DMS79 treated with DMSO at 0.1 percent for 48 hours (cell line): ENCODE measurements around the gene CMC1.
"Not testable (repeated sequence)": the region's sequence is repeated elsewhere in the genome, so short reads cannot be mapped to it uniquely, and the experiment has no call there.

Experiments used
- DNase-seq: peaks from one replicate; lab custom pipeline; 2025; lab: John Stamatoyannopoulos, UW

CMC1 gene

GRCh38 chr3:28241221-28242160, at the start of gene CMC1:
TSS of gene CMC1 (plus strand) at chr3:28241619. CDS start at chr3:28241794, 175 bp downstream.
- DNase-seq = peak; percentile 80

- no peak for DNase-seq
These were observed 43.3 kb upstream of the CMC1 start for GRCh38 chr3:28198161-28198560.

- DNase-seq = no peak
These were observed 42.4 kb upstream of the CMC1 start for GRCh38 chr3:28198974-28199373.

- not testable (repeated sequence) for DNase-seq
These were observed 41.8 kb upstream of the CMC1 start for GRCh38 chr3:28199643-28200042.

GRCh38 chr3:28200366-28200848, 41.0 kb upstream of the CMC1 start:
- DNase-seq = not testable (repeated sequence)

GRCh38 chr3:28206479-28206878, 34.9 kb upstream of the CMC1 start:
- no peak for DNase-seq

- no peak for DNase-seq
These were observed 34.3 kb upstream of the CMC1 start for GRCh38 chr3:28207000-28207733.

GRCh38 chr3:28210968-28211713, 30.3 kb upstream of the CMC1 start:
- DNase-seq = no peak

GRCh38 chr3:28212681-28213080, 28.7 kb upstream of the CMC1 start:
- DNase-seq = no peak

GRCh38 chr3:28215407-28215806, 26.0 kb upstream of the CMC1 start:
- no peak for DNase-seq

GRCh38 chr3:28218071-28218916, 23.1 kb upstream of the CMC1 start:
- DNase-seq = no peak

- DNase-seq = no peak
These were observed 22.6 kb upstream of the CMC1 start for GRCh38 chr3:28218917-28219198.

GRCh38 chr3:28224430-28224829, 17.0 kb upstream of the CMC1 start:
- DNase-seq = no peak

- no peak for DNase-seq
These were observed 15.4 kb upstream of the CMC1 start for GRCh38 chr3:28226020-28226419.

GRCh38 chr3:28228623-28229022, 12.8 kb upstream of the CMC1 start:
- no peak for DNase-seq

- DNase-seq = no peak
These were observed 8.8 kb upstream of the CMC1 start for GRCh38 chr3:28232659-28233058.

GRCh38 chr3:28234454-28234853, 7.0 kb upstream of the CMC1 start:
- DNase-seq = no peak

- no peak for DNase-seq
These were observed 2.3 kb upstream of the CMC1 start for GRCh38 chr3:28239108-28239507.

- no peak for DNase-seq
These were observed 978 bp upstream of the CMC1 start for GRCh38 chr3:28240441-28240840.

GRCh38 chr3:28242519-28242918, 1.1 kb downstream of the CMC1 start:
- no peak for DNase-seq

- no peak for DNase-seq
These were observed 2.1 kb downstream of the CMC1 start for GRCh38 chr3:28243424-28244106.
